Heart left ventricle (tissue), 13 donors: ENCODE measurements around the gene RNF123.
"Not testable (repeated sequence)": the region's sequence is repeated elsewhere in the genome, so short reads cannot be mapped to it uniquely, and the experiment has no call there.

Experiments
- POLR2A ChIP-seq, 2 donors: fragments of 450-650 bp; IDR thresholded peaks; one replicate each; pipeline ENCODE4 v1.6.1; 2017; ENCODE audit warnings: antibody characterized with exemption in 2 of 2, mild to moderate bottlenecking in 2 of 2, moderate library complexity in 2 of 2
- TF ChIP-seq, protein P1 (sequence below), 12 donors: fragments of 200-600 bp; sonication (generic) in 4 of 12; IDR thresholded peaks; one replicate each; pipeline versions ENCODE4 v1.5.0 to v1.8.0; 2018 to 2022; ENCODE audit warnings: antibody characterized with exemption in 12 of 12, mild to moderate bottlenecking in 5 of 12
- donor health status: ischemic (EF 13 %, LVEDD 7.1; RV severe dilation, severe dysfunction).
- donor health status: DM: no; HTN: yes; CAD: no.
- donor health status: DM: no; HTN: no; CAD: no.
- donor health status: ischemic (EF 25% LVEDD 6.9; RV normal size, moderate dysfunction).
- donor health status: ischemic (EF 25% LVEDD 5.7; RV mildly dilated, moderate dysfunction).
- donor health status: ischemic (EF 35%, LVEDD 5.7; RV mildly dilated, moderate dysfunction).
- donor health status: nonischemic (EF 11% LVEDD 7.7; RV severe dilation, severe dysfunction).
- donor health status: DM: yes; HTN: yes; CAD: no.
- donor health status: PGD.
- donor health status: ischemic (EF 29% LVEDD 5.4; RV normal size, mild dysfunction).
- donor health status: nonischemic (EF 23%, LVEDD 6.1; RV moderate dilation, normal function).

GRCh38 chr3:49748874-49749273 is 59.5 kb downstream of the RNF123 start:
- TF ChIP-seq, protein P1, sequence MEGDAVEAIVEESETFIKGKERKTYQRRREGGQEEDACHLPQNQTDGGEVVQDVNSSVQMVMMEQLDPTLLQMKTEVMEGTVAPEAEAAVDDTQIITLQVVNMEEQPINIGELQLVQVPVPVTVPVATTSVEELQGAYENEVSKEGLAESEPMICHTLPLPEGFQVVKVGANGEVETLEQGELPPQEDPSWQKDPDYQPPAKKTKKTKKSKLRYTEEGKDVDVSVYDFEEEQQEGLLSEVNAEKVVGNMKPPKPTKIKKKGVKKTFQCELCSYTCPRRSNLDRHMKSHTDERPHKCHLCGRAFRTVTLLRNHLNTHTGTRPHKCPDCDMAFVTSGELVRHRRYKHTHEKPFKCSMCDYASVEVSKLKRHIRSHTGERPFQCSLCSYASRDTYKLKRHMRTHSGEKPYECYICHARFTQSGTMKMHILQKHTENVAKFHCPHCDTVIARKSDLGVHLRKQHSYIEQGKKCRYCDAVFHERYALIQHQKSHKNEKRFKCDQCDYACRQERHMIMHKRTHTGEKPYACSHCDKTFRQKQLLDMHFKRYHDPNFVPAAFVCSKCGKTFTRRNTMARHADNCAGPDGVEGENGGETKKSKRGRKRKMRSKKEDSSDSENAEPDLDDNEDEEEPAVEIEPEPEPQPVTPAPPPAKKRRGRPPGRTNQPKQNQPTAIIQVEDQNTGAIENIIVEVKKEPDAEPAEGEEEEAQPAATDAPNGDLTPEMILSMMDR (IDR thresholded peaks at IDR 0.05), result not testable (repeated sequence)
- TF ChIP-seq POLR2A (IDR thresholded peaks at IDR 0.05), result not testable (repeated sequence)
